ENCODE measurements around the gene LNP1.
A peak's percentile ranks its signal among the peaks of the same experiment; 100 is the strongest.
"Not testable (repeated sequence)": the region's sequence is repeated elsewhere in the genome, so short reads cannot be mapped to it uniquely, and the experiment has no call there.

Gene LNP1

DNA sequence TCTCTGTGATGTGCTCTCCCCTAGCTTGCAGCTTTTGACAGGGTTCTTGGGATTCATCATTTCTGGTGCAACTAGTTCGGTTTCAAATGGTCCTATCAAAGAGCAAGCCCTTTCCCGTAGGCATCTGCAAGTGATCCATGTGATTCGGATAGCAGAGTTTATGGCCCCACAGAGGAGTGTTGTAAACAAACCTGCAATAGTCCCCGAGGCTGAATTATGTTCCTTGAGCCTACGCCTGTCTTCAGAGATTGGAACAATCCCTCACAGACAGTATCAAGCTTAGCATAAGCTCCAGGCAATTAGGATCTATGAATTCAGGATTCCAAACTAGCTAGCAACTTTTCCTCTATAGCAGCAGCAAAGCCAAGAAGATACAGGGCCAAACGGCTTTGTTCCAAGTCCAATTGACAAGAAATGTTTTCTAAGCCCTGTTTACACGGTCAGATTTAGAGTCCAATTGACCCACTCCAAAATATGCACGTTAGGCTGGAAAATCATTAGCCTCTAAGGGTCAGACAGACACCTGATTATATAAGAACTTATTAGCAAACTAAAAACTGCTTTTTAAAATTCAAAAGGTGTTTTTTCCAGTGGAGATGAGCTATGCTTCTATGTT, 24.8 kb downstream of the LNP1 start:
- no peak for DNase-seq (ENCODE audit: insufficient read length, low spot score)
- FAIRE-seq = no peak

GRCh38 chr3:100427699-100428098, 26.4 kb downstream of the LNP1 start:
- DNase-seq (ENCODE audit: insufficient read length, low spot score) (no peak), FAIRE-seq (no peak)

DNA sequence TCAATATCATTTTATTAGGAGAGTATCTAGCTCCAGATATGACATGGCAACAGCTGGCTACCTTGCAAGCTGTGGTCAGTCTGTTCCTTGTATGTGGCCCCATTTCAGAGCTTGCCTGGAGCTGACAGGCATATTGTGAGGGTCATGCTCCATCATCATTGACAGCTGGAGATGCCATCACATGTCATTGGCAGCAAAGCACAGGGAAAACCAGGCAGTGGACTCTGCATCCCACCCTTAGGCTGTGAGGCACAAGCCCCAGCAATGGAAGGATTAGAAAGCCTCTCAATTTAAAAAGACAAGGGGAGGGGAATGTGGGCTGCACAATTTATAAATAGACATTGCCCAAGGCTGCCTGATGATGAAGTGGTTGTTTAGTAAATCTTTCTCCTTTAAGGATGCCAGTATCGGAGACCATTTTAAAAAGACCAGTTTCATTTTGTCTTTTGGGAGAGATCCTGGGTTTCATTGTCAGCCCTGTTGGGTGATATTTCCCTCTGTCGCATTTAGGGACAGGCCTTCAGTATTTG, 27.9 kb downstream of the LNP1 start:
- no peak for DNase-seq (ENCODE audit: insufficient read length, low spot score)
- no peak for FAIRE-seq

- DNase-seq (ENCODE audit: insufficient read length, low spot score) = no peak
- no peak for FAIRE-seq
These were observed 35.6 kb downstream of the LNP1 start for GRCh38 chr3:100436951-100437350.

DNA sequence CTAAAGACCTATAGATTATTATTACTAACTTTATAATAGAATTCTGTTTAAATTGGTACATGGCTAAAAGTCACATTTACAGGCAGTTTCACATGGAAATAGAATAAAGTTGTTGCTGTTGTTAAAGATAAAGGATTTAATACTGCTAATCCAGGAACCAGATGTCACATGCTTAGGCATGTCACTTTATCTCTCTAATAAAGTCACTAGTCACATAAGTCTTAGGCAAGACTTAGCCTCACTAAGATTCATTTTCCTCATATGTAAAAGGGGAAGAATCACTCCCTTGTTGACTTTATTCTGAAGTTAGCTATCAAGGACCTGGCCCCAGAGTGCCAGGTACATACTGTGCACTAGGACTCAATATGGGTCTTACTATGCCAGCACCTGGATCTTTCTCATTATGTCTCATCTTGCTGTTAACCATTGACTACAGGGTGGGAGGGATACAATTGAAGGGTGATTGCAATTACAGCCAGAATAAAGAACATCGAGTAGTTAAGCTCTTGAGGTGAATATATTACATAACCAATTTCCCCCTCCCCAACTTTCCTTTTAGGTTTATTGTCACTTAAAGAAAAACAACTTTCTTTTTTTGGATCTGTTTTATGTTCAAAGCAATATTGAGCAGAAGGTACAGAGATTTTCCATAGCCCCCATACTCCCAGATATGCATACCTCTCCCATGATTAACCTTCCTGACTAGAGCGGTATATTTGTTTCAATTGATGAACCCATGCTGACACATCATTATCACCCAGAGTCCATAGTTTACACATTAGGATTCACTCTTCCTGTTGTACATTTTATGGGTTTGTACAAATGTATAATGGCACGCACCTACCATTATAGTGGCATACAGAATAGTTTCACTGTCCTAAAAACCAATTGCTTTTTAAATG, 36.6 kb downstream of the LNP1 start:
- DNase-seq (ENCODE audit: insufficient read length, low spot score) = no peak
- no peak for FAIRE-seq

DNA sequence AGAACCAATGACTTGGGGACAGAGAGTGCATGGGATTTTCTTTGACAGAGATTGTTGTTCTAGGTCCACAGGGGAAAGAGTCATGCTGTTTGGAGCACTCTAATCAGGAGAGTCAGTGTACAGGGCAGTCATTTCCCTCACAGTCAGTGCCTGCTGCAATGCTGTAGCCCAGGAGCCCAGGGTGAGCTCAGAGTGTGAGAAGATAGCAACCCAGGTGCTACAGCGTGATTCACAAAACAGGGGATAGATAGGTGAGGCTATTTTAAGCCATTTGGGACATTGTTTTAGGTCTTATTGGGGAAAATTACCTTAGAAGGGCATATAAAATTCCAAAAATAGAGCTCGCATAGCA, 37.3 kb downstream of the LNP1 start:
- DNase-seq (ENCODE audit: insufficient read length, low spot score) = no peak
- FAIRE-seq = no peak

DNA sequence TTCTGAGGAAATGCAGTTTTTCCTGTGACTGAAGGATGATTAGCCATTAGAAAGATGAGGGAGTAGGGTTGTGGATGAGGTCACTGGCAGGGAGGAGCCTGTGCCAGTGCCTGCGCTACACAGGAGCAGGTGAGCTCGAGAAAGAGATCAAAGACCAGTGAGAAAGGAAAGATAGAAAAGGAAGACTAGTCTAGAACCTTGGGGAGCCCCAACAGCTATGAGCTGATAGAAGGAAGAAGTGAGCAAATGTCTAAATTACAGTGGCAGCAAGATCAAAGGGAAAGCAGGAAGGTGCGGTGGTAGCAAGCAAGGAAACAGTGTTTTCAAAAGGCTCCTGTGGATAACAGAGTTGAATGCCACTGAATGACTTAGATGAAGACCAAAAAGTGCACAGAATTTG, 39.6 kb downstream of the LNP1 start:
- DNase-seq (ENCODE audit: insufficient read length, low spot score) (no peak), FAIRE-seq (no peak)

DNA sequence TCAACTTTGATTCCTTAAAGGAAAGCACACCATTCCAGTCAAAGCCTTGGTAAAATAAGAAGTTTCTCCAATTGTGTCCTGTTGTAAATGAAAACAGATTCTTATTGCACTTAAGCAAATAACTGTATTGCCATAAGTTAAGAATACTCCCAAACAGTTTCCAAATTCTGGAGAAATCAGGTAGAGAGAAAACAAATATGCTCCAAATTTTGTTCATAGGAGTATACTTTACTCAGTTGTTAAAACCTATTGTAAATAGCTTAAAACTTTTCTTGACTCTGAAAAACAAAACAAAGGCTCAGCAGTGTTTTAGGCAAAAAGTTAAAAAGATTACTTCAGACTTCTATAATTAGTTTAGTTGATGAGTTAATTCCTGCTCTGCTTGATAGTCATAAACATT, 42.4 kb downstream of the LNP1 start:
- FAIRE-seq (no peak), DNase-seq (ENCODE audit: insufficient read length, low spot score) (no peak)

GRCh38 chr3:100447067-100447466, 45.7 kb downstream of the LNP1 start:
- not testable (repeated sequence) for FAIRE-seq

GRCh38 chr3:100448079-100448478, 46.7 kb downstream of the LNP1 start:
- FAIRE-seq (no peak), DNase-seq (ENCODE audit: insufficient read length, low spot score) (no peak)

More at GRCh38 chr3:100447067-100447466, 45.7 kb downstream of the LNP1 start:
- not testable (repeated sequence) for DNase-seq (ENCODE audit: insufficient read length, low spot score)

GRCh38 chr3:100449214-100449613, 47.9 kb downstream of the LNP1 start:
- FAIRE-seq (no peak), DNase-seq (ENCODE audit: insufficient read length, low spot score) (no peak)

DNA sequence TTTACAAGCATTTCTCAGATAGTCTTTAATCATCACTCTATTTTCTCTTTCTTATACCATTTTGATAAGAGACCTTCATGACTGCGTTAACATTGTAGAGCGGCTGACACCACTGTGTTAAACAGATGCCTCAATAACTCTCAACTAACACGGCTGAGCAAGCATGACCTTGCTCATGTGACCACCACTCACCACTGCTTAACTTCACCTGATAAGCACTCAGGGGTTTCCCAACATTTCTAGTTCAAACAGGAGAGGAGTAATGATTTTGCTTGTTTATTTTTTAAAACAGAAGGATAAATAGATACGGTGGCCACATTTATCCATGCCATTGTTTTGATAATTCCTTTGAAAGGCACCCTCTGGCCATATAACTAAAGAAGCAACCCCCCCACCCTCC, 53.3 kb downstream of the LNP1 start:
- FAIRE-seq (no peak), DNase-seq (ENCODE audit: insufficient read length, low spot score) (no peak)

DNA sequence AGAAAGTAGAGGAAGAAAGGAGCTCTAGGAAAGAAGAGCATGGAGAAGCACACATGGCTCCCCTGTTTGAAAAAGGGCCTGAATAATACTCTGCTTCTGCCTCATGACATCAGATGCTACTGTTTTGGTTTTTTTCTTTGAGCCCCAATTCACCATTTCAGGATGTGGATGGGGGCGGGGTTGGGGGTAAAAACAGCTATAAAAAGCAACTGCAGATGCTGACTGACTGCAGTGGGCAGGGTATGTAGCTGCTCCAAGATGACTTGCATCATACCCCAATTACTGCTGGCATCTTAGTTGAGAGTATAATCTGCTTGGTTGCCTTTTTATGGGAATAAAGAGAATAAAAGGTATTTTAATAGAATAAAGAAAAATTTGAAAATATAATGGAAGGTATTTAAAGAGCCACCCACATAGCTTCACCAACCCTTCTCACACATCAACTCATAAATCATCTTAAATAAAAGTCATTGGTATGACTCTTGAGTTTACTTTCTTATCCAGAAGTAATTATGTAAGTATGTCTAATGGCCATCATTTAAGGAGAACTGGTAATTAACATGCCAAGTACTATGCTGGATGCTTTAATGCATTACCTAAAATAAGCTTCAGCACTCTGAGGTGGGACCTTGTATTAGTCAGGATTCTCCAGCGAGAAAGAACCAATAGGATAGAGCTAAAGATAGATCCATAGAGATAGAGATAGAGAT, 54.7 kb downstream of the LNP1 start:
- no peak for FAIRE-seq

GRCh38 chr3:100456745-100457144, 55.4 kb downstream of the LNP1 start:
- DNase-seq (ENCODE audit: insufficient read length, low spot score) = no peak
- no peak for FAIRE-seq

More for the DNA sequence above, 54.7 kb downstream of the LNP1 start:
- no peak for DNase-seq (ENCODE audit: insufficient read length, low spot score)

GRCh38 chr3:100457811-100458210, 56.5 kb downstream of the LNP1 start:
- FAIRE-seq (no peak), DNase-seq (ENCODE audit: insufficient read length, low spot score) (no peak)

DNA sequence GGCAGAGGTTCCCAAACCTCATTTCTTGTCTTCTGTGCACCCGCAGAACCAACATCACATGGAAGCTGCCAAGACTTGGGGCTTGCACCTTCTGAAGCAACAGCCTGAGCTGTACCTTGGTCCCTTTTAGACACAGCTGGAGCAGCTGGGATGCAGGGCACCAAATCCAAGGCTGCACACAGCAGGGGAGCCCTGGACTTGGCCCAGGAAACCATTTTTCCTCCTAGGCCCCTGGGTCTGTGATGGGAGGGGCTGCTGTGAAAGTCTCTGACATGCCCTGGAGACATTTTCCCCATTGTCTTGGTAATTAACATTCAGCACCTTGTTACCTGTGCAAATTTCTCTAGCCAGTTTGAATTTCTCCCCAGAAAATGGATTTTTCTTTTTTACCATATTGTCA, 57.5 kb downstream of the LNP1 start:
- DNase-seq (ENCODE audit: insufficient read length, low spot score) (no peak), FAIRE-seq (no peak)

- DNase-seq (ENCODE audit: insufficient read length, low spot score) = peak; percentile 41
- FAIRE-seq = peak; percentile 78
These were observed 61.7 kb downstream of the LNP1 start for GRCh38 chr3:100463002-100463401.

DNA sequence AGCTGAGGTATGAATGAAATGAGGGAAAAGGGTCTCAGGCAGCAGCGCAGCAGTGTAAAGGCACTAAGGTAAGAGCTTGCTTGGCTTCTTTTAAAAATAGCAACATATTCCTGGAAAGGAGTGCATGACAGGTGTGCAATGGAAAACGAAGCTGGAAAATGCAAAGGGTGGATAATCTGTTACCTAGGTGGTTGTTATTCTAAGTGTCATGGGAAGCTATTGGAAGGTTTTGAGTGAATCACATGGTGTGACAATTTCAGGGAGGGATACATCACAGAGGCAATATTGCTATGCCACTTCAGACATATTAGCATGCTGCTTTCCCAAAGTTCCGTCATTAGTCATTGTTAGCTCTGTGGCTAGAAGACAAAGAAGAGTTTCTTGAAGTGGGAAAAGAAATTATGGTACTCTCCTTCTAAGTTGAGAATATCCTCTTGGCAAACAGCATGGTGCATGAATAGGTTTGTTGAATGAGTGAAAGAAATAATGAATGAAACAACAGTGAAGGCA, 62.4 kb downstream of the LNP1 start:
- FAIRE-seq (no peak), DNase-seq (ENCODE audit: insufficient read length, low spot score) (no peak)

- FAIRE-seq = peak; percentile 57
- DNase-seq (ENCODE audit: insufficient read length, low spot score) = no peak
These were observed 64.8 kb downstream of the LNP1 start for GRCh38 chr3:100465892-100466777.

GRCh38 chr3:100467133-100467532, 65.8 kb downstream of the LNP1 start:
- FAIRE-seq (no peak), DNase-seq (ENCODE audit: insufficient read length, low spot score) (no peak)

Data from GM19239 (cell line).